NCI-H1048 (cell line): ENCODE data around the gene THSD1.
"Not testable (repeated sequence)": the region's sequence is repeated elsewhere in the genome, so short reads cannot be mapped to it uniquely, and the experiment has no call there.

Experiments used
- DNase-seq: peaks from one replicate; lab custom pipeline; 2025; lab: John Stamatoyannopoulos, UW

The THSD1 gene

GRCh38 chr13:52356327-52356726 lies 49.6 kb downstream of the THSD1 start:
- DNase-seq: no peak

- DNase-seq: no peak
These were observed 52.8 kb downstream of the THSD1 start for GRCh38 chr13:52353193-52353592.

GRCh38 chr13:52348983-52349780 lies 56.8 kb downstream of the THSD1 start:
- no peak for DNase-seq

GRCh38 chr13:52348071-52348470 lies 57.9 kb downstream of the THSD1 start:
- DNase-seq: no peak

- no peak for DNase-seq
These were observed 60.2 kb downstream of the THSD1 start for GRCh38 chr13:52345631-52346251.

- DNase-seq: no peak
These were observed 60.9 kb downstream of the THSD1 start for GRCh38 chr13:52345048-52345447.

- DNase-seq: no peak
These were observed 61.9 kb downstream of the THSD1 start for GRCh38 chr13:52344108-52344507.

- DNase-seq: not testable (repeated sequence)
These were observed 63.8 kb downstream of the THSD1 start for GRCh38 chr13:52342203-52342602.

GRCh38 chr13:52337828-52338455 lies 68.0 kb downstream of the THSD1 start:
- not testable (repeated sequence) for DNase-seq

- not testable (repeated sequence) for DNase-seq
These were observed 71.9 kb downstream of the THSD1 start for GRCh38 chr13:52334107-52334506.

- DNase-seq: not testable (repeated sequence)
These were observed 74.1 kb downstream of the THSD1 start for GRCh38 chr13:52331844-52332243.
